Spleen (tissue), 7 donors: ENCODE data around the gene TRPM2.
A peak's percentile ranks its signal among the peaks of the same experiment; 100 is the strongest.

ENCODE experiments used
- CTCF ChIP-seq, 11 experiments: fragments of 200-600 bp in 7 of 11; fragments of 450-650 bp in 4 of 11; sonication (generic) in 4 of 11; IDR thresholded peaks in 8 of 11; conservative IDR thresholded peaks in 3 of 11; 1 replicate in 7 of 11; 2 replicates in 4 of 11; pipeline versions ENCODE4 v1.4.0 to v1.8.0; 2016 to 2021; ENCODE audit warnings: antibody characterized with exemption in 11 of 11, inconsistent platforms in 4 of 11, mild to moderate bottlenecking in 1 of 11
- POLR2A ChIP-seq, 3 donors: fragments of 450-650 bp; IDR thresholded peaks; one replicate each; pipeline ENCODE4 v1.5.1; 2017; ENCODE audit warnings: antibody characterized with exemption in 3 of 3, mild to moderate bottlenecking in 1 of 3
- POLR2AphosphoS5 ChIP-seq, 3 donors: sonication (generic); formaldehyde crosslinking; IDR thresholded peaks; one replicate each; pipeline ENCODE4 v1.5.1; 2017; ENCODE audit warnings: antibody characterized with exemption in 3 of 3
- donor health status: DM: no; HTN: no; CAD: no; lungs with moderate emphysema.
- donor health status: DM: no; HTN: no; CAD: no.
- donor health status: DM: no; HTN: no; CAD: no.

GRCh38 chr21:44405948-44406872 is 52.8 kb downstream of the TRPM2 start:
- TF ChIP-seq CTCF (IDR thresholded peaks at IDR 0.05 in 8 of 11, conservative IDR thresholded peaks at IDR 0.05 in 3 of 11): no peak
- TF ChIP-seq POLR2A (IDR thresholded peaks at IDR 0.05): no peak
- peak in 1 of 3 donors; percentile 11 for TF ChIP-seq POLR2AphosphoS5 (IDR thresholded peaks at IDR 0.05)
